K562 (cell line): Measurements from ENCODE around the gene NIPBL.

Experiments used
- BRD4 ChIP-seq: fragments of 200-600 bp; sonication (generic); IDR thresholded peaks from 2 replicates; pipeline ENCODE4 v1.6.1; 2017; ENCODE audit warnings: inconsistent platforms
- FOXA1 ChIP-seq: fragments of 450-650 bp; IDR thresholded peaks from 2 replicates; pipeline ENCODE4 v1.6.1; 2016; ENCODE audit warnings: mild to moderate bottlenecking, borderline replicate concordance
- TF ChIP-seq, protein P1 (sequence below), 3 experiments: IDR thresholded peaks in 2 of 3; conservative IDR thresholded peaks in 1 of 3; 2 replicates each; pipeline ENCODE4 v1.5.1; 2011 to 2012; ENCODE audit warnings: low read length in 3 of 3, mild to moderate bottlenecking in 3 of 3, control low read depth in 2 of 3, improper control_type of control experiment in 1 of 3, inconsistent platforms in 1 of 3, low read depth in 1 of 3, mixed read lengths in 1 of 3, moderate library complexity in 1 of 3; ENCODE audit not compliant: insufficient read depth in 2 of 3

DNA sequence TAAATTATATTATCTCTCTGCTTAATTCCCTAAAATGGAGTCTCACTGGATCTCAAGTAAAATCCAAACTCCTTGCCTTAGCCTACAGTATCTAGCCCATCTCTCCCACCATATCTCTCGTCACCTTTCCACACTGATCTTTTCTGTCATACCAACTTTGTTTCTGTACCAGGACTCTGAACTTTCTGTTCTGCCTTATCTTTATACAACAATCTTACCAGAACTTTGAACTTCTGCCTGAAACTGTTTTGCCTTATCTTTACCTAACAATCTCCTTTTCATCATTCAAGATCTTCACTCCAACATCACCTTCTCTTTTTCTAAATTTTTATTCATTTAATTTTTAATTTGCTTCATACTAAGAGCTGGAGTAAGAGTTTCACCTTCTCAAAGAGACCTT lies 233.6 kb downstream of the NIPBL start:
- no peak for TF ChIP-seq BRD4
- TF ChIP-seq, protein P1, sequence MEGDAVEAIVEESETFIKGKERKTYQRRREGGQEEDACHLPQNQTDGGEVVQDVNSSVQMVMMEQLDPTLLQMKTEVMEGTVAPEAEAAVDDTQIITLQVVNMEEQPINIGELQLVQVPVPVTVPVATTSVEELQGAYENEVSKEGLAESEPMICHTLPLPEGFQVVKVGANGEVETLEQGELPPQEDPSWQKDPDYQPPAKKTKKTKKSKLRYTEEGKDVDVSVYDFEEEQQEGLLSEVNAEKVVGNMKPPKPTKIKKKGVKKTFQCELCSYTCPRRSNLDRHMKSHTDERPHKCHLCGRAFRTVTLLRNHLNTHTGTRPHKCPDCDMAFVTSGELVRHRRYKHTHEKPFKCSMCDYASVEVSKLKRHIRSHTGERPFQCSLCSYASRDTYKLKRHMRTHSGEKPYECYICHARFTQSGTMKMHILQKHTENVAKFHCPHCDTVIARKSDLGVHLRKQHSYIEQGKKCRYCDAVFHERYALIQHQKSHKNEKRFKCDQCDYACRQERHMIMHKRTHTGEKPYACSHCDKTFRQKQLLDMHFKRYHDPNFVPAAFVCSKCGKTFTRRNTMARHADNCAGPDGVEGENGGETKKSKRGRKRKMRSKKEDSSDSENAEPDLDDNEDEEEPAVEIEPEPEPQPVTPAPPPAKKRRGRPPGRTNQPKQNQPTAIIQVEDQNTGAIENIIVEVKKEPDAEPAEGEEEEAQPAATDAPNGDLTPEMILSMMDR (IDR thresholded peaks at IDR 0.05 in 2 of 3, conservative IDR thresholded peaks at IDR 0.05 in 1 of 3; ENCODE audit: insufficient read depth in 2 of 3, low read depth in 1 of 3, low read length in 3 of 3), result no peak
- TF ChIP-seq FOXA1, result no peak
